Fibroblast of lung (primary cell): ENCODE measurements around the gene METAP1D. TPM values are rescaled to one million over a fixed set of nuclear protein-coding genes. Genes with fewer than 3 reads are reported as not detected.

Experiments used
- DNase-seq, 2 donors: peaks; one replicate each; pipeline versions ENCODE4 v3.0.0 to v3.0.0-alpha.2; 2010; ENCODE audit warnings: low read depth in 2 of 2
- H2AFZ ChIP-seq: 2 replicates; pipeline ENCODE4 v1.5.1; 2012; ENCODE audit warnings: low read length, control low read depth, inconsistent platforms
- H3K27ac ChIP-seq: 2 replicates; pipeline ENCODE4 v1.5.1; 2011; ENCODE audit warnings: low read length, control low read depth; ENCODE audit not compliant: insufficient read depth
- H3K27me3 ChIP-seq: 2 replicates; pipeline ENCODE4 v1.5.1; 2011; ENCODE audit warnings: mild to moderate bottlenecking, low read length; ENCODE audit not compliant: control insufficient read depth, insufficient read depth
- H3K36me3 ChIP-seq: 2 replicates; pipeline ENCODE4 v1.5.1; 2011; ENCODE audit warnings: low read length; ENCODE audit not compliant: control insufficient read depth, insufficient read depth
- H3K4me1 ChIP-seq: 2 replicates; pipeline ENCODE4 v1.5.1; 2011; ENCODE audit warnings: low read length; ENCODE audit not compliant: control insufficient read depth, insufficient read depth; ENCODE audit errors: extremely low read depth
- H3K4me2 ChIP-seq: 2 replicates; pipeline ENCODE4 v1.5.1; 2011; ENCODE audit warnings: low read length, control low read depth; ENCODE audit not compliant: insufficient read depth; ENCODE audit errors: extremely low read depth
- H3K4me3 ChIP-seq, 4 experiments: fragments of 200-600 bp in 1 of 4; sonication (generic) in 1 of 4; replicated peaks in 1 of 4; 2 replicates each; pipeline ENCODE4 v1.5.1; 2011 to 2016; ENCODE audit warnings: low read length in 4 of 4, low read depth in 3 of 4, mild to moderate bottlenecking in 3 of 4, control low read depth in 2 of 4, inconsistent platforms in 1 of 4, mixed read lengths in 1 of 4; ENCODE audit not compliant: insufficient read depth in 1 of 4; ENCODE audit errors: control extremely low read depth in 1 of 4
- H3K79me2 ChIP-seq: 2 replicates; pipeline ENCODE4 v1.5.1; 2012; ENCODE audit warnings: mild to moderate bottlenecking, low read length, inconsistent platforms; ENCODE audit not compliant: control insufficient read depth, insufficient read depth
- H3K9ac ChIP-seq: 2 replicates; pipeline ENCODE4 v1.5.1; 2011; ENCODE audit warnings: mild to moderate bottlenecking, low read length, control low read depth; ENCODE audit not compliant: insufficient read depth
- H3K9me3 ChIP-seq: 2 replicates; pipeline ENCODE4 v1.5.1; 2012; ENCODE audit warnings: low read depth, low read length; ENCODE audit not compliant: control insufficient read depth, insufficient read depth
- H4K20me1 ChIP-seq: 2 replicates; pipeline ENCODE4 v1.5.1; 2011; ENCODE audit warnings: low read length; ENCODE audit not compliant: control insufficient read depth, insufficient read depth; ENCODE audit errors: extremely low read depth
- CTCF ChIP-seq, 2 donors: IDR thresholded peaks in 1 of 2; conservative IDR thresholded peaks in 1 of 2; 1 replicate in 1 of 2; 2 replicates in 1 of 2; pipeline ENCODE4 v1.5.1; 2011 to 2012; ENCODE audit warnings: low read length in 2 of 2, control low read depth in 1 of 2, inconsistent platforms in 1 of 2, low read depth in 1 of 2, mild to moderate bottlenecking in 1 of 2
- EZH2 ChIP-seq: IDR thresholded peaks from 2 replicates; pipeline ENCODE4 v1.5.1; 2012; ENCODE audit warnings: low read length, control low read depth, mild to moderate bottlenecking; ENCODE audit errors: missing control alignments
- polyA plus RNA-seq, 2 donors: library from polyadenylated mRNA; depleted of rRNA in 1 of 2; stranded (reverse) in 1 of 2; unstranded in 1 of 2; fragments of >200 nt; gene quantifications; 2 replicates each; pipeline ENCODE4 v1.2.1, GENCODE V29; 2011 to 2012; ENCODE audit warnings: missing spikeins in 1 of 2
- total RNA-seq: library from RNA; depleted of rRNA; stranded (reverse); fragments of >200 nt; gene quantifications from 2 replicates; pipeline ENCODE4 v1.2.1, GENCODE V29; 2014

Gene METAP1D
- total and polyA plus RNA-seq, 2 donors (not counting 1 experiment from before 2014, with no cell fraction given), result 6.7 to 6.8 TPM

- Histone ChIP-seq H3K27me3 (peaks cover 39% of the 10 kb centered on the region), H3K4me3 (peak overlapping the region; percentile 47 to 66 (median 55)), H3K36me3 (no peaks in the 10 kb centered on the region), H4K20me1 (no peaks in the 10 kb centered on the region), H3K4me1 (peaks cover 16% of the 10 kb centered on the region), H3K9me3 (no peaks in the 10 kb centered on the region), H3K9ac (peak overlapping the region; percentile 40), H3K27ac (no peak overlapping the region), H3K4me2 (peak overlapping the region; percentile 99), H2AFZ (peak overlapping the region; percentile 73), H3K79me2 (no peaks in the 10 kb centered on the region)
- peak; percentile 51 to 68 for DNase-seq
- TF ChIP-seq EZH2 (no peak), CTCF (conservative IDR thresholded peaks at IDR 0.05 in 1 of 2, IDR thresholded peaks at IDR 0.05 in 1 of 2; ENCODE audit: low read depth in 1 of 2, low read length in 2 of 2) (no peak)
These were observed 95.6 kb downstream of the METAP1D start for GRCh38 chr2:172095146-172095904.

- TF ChIP-seq EZH2 (peak; percentile 26), CTCF (conservative IDR thresholded peaks at IDR 0.05 in 1 of 2, IDR thresholded peaks at IDR 0.05 in 1 of 2; ENCODE audit: low read depth in 1 of 2, low read length in 2 of 2) (peak in 1 of 2 donors; percentile 29)
- peaks cover 16% of the 10 kb centered on the region for H3K4me1 ChIP-seq
- peak overlapping the region; percentile 26 for H2AFZ ChIP-seq
- DNase-seq, result no peak
- H4K20me1 ChIP-seq, result no peaks in the 10 kb centered on the region
- peak overlapping the region; percentile 8 for H3K9ac ChIP-seq
- no peak overlapping the region for H3K27ac ChIP-seq
- H3K4me2 ChIP-seq, result peak overlapping the region; percentile 93
- peaks cover 33% of the 10 kb centered on the region for H3K27me3 ChIP-seq
- H3K36me3 ChIP-seq, result no peaks in the 10 kb centered on the region
- no peaks in the 10 kb centered on the region for H3K79me2 ChIP-seq
- H3K4me3 ChIP-seq, result peak overlapping the region in 3 of 4 experiments; percentile 16 to 61 (median 47)
- no peaks in the 10 kb centered on the region for H3K9me3 ChIP-seq
These were observed 96.3 kb downstream of the METAP1D start for GRCh38 chr2:172095905-172096625.
